HG02763 (cell line): ENCODE data around the gene LANCL2.
"Not testable (repeated sequence)": the region's sequence is repeated elsewhere in the genome, so short reads cannot be mapped to it uniquely, and the experiment has no call there.

Experiments used
- ATAC-seq: cut with Tn5 transposase; IDR thresholded peaks from one replicate; pipeline ENCODE4 v1.9.1; 2021; ENCODE audit warnings: mild to moderate bottlenecking, moderate library complexity; ENCODE audit not compliant: unreplicated experiment

The LANCL2 gene

GRCh38 chr7:55400191-55400590 is 35.1 kb downstream of the LANCL2 start:
- ATAC-seq = no peak

DNA sequence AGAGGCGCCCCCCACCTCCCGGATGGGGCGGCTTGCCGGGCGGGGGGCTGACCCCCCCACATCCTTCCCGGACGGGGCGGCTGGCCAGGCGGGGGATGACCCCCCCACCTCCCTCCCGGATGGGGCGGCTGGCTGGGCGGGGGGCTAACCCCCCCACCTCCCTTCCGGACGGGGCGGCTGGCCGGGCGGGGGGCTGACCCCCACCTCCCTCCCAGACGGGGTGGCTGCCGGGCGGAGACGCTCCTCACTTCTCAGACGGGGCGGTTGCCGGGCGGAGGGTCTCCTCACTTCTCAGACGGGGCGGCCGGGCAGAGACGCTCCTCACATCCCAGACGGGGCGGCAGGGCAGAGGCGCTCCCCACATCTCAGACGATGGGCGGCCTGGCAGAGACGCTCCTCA is 37.4 kb downstream of the LANCL2 start:
- not testable (repeated sequence) for ATAC-seq

- ATAC-seq = no peak
These were observed 40.9 kb downstream of the LANCL2 start for GRCh38 chr7:55405856-55406541.

DNA sequence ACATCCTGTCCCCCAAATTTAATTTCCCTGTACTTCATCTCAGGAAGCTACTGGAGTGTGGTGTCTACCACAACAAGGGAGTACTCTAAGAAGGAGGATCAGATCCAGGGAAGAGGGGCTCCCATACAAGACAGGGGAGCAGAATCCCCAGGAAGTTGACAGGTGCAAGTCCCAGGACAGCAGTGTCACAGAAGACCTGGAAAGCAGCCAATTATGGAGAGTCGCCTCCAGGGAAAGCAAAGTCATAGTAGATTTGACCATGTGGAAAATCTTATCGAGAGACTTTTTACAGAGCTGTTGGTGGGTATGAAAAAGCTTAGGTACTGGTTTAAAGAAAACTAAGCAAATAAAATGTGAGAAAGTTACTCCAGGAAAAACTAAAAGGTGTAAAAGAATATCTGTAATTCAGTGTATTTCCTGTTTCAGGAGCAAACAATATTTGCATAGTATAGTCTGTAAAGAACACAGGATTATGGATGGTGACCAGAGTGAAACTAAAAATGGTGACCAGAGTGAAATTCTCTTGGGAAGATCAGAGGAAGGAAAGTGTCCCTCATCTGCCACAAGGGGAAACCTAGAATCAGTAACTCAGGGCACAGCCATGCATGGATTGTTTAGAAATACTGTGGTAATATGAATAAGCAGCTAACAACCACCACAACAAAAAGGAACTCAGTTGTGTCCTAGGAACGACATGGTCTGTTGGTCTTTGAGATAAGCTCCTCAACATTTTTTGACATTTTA is 44.5 kb downstream of the LANCL2 start:
- no peak for ATAC-seq

DNA sequence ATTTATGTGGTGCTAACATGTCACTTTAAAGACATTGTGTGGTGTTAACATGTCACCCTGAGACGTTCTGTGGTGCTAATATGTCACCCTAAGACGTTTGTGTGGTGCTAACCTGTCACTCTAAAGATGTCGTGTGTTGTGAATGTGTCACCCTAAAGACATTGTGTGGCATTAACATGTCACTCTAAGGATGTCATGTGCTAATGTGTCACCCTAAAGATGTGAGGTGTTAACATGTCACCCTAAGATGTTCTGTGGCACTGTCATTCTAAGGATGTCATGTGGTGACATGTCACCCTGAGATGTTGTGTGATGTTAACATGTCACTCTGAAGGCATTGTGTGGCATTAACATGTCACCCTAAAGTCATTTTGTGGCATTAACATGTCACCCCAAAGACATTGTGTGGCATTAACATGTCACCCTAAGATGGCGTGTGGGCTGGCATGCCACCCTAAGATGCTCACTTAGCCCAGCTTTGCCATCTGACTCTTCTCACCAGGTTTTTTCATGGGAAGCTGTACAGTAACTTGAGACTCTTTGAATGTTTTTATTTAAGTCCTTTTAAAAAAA is 45.6 kb downstream of the LANCL2 start:
- no peak for ATAC-seq

DNA sequence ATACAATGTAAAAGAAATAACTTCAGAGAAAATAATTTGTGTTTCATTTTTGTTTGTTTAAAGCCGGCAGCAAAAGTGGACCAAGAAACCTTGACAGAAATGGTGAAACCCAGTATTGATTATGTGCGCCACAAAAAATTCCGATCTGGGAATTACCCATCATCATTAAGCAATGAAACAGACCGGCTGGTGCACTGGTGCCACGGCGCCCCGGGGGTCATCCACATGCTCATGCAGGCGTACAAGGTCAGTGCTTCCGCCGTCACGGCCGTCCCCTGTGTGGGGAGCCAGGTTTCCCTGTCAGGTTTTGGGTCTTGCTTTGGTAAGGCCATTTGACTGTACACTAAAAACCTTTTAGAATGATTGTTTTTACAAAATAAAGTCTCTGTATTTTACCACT is 46.7 kb downstream of the LANCL2 start:
- no peak for ATAC-seq

- ATAC-seq = no peak
These were observed 48.3 kb downstream of the LANCL2 start for GRCh38 chr7:55413442-55413841.

DNA sequence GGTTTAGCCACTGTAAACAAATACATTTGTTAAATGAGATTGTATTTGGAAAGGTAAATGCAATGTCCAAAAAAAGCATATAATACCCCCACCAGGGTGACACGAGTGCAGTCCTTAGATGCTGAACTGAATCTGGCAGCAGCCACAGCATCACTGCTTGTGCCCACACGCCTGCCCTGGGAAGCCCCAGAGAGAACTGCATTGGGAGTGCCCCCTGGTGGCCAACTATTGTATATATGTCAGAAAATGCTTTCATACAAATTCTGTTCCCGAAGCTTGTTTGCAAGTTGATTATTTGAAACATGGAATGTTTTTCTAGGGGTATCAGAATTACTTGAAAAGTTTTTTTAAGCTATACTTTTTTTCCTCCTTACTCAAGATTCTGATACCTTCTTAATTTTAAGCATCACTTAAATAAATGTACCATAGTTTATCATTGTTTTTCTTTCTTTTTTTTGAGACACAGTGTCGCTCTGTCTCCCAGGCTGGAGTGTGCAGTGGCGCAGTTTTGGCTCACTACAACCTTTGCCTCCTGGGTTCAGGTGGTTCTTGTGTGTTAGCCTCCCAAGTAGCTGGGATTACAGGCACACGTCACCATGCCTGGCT is 50.1 kb downstream of the LANCL2 start:
- ATAC-seq = peak; percentile 85

DNA sequence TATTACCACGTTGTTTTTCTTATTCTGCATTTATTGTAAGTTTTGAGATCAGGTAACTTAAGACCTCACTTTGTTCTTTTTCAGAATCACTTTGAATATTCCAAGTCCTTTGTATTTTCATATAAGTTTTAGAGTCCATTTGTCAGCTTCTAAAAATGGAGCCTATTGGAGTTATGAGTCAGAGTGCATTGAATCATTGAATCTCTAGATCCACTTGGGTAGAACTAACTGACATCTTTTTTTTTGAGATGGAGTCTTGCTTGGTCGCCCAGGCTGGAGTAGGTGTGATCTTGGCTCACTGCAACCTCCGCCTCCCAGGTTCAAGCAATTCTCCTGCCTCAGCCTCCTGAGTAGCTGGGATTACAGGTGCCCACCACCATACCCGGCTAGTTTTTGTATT is 52.3 kb downstream of the LANCL2 start:
- ATAC-seq = not testable (repeated sequence)

- ATAC-seq = no peak
These were observed 55.4 kb downstream of the LANCL2 start for GRCh38 chr7:55420530-55420929.

- ATAC-seq = no peak
These were observed 58.2 kb downstream of the LANCL2 start for GRCh38 chr7:55423277-55423711.

DNA sequence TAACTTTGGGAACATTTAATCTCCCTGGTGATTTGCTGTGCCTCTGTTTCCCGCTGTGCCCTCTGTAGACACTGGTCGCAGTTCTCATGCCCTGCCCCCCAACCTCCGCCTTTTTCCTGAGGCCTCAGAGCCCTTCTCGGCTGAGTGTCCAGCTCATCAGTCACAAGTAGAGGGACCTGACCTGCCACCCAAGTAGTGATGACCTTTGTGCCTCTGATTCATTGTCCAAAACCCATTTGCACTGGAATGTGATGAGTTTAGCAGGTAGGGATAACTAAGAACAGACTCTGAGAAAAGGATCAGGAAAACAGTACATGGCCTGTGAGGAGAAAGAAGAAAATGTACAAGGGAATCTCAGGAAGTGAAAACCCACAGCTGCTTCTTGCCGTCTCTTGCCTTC is 58.8 kb downstream of the LANCL2 start:
- ATAC-seq = no peak

DNA sequence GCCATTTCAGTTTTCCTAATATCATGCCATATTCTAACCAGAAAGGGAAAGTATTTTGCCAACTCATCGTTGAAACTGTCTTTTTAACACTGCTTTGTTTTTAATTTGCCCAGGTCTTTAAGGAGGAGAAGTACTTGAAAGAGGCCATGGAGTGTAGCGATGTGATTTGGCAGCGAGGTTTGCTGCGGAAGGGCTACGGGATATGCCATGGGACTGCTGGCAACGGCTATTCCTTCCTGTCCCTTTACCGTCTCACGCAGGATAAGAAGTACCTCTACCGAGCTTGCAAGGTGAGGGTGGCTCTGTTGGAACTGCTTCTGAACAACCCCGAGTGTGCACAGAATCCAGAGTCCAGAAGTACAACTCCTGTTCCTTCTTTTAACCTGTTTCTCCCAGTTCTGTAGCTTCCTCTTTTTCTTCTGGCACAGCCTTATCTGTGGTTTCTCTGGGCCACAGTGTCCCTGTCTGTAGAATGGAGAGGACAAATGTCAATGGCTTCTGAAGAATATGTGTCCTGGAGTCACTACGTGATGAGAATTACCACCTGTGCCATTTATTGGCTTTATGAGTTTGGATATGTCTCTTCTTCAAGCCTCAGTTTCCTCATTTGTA is 60.1 kb downstream of the LANCL2 start:
- ATAC-seq = no peak

- ATAC-seq = no peak
These were observed 61.5 kb downstream of the LANCL2 start for GRCh38 chr7:55426676-55427075.

DNA sequence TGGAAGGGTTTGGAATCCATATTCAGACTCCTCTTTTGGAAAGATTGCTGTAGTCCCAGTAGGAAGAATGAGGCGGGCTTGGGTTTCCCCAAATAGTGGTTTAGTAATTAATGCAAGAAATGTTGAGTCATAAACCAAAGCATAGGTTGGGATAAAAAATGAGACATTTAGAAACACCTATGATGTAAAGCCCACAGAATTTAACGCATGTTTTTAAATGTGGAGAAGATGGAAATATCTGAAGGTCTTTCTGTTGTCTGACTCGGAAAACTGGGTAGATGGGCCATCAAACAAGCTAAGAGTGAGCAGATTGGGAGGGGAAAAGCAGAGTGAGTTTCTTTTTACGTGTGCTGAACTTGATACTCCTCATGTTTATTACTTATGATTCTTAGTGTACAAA is 62.2 kb downstream of the LANCL2 start:
- no peak for ATAC-seq

- ATAC-seq = no peak
These were observed 62.7 kb downstream of the LANCL2 start for GRCh38 chr7:55427800-55428199.

DNA sequence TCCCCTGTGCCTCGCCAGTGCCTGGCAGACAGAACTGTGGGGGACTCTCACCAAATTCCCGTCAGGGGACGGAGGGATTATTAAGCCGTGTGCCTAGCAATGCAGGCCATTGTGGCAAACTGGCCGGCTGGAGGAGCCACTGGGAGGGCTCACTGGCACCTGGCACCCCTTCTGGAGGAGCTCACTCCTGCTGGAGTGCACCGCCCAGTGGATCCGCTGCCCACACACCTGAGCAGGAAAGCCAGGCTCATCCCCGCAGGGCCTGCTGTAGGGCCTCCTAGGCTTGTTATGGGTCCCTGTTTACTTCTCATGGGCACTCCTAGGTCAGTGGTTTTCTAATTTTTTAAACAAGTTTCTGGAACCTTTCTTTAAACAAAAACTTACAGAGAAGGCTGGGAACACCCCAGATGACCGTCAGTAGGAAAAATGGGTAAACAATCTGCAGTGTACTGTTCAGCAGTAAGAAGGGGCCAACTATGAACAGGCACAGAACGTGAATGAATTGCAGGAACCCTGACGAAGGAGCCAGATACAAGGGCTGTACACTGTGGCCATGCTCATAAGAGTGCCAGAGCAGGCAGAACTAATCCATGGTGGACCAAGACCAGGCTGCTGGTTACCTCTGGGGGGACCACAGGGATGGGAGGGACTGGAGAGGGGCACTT is 64.8 kb downstream of the LANCL2 start:
- no peak for ATAC-seq

DNA sequence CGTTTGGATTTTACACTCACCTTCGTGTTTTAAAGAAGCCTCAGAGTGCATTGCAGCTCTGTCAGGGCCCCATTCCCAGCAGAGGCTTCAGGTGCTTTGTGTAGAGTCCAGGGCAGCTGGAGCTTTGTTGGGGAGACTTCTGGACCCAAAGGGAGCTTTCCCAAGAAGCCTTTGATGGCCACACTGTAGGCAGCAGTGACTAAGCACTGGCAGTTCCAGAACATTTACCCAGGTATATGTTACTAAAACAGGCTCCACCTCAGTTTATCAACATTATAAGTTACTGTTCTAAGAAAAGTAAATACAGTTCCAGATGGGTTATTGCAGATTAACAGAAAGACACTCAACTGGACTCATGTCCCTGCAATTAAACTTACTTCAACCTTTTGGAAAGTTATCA is 66.8 kb downstream of the LANCL2 start:
- ATAC-seq = no peak

- ATAC-seq = no peak
These were observed 67.4 kb downstream of the LANCL2 start for GRCh38 chr7:55432506-55432905.

DNA sequence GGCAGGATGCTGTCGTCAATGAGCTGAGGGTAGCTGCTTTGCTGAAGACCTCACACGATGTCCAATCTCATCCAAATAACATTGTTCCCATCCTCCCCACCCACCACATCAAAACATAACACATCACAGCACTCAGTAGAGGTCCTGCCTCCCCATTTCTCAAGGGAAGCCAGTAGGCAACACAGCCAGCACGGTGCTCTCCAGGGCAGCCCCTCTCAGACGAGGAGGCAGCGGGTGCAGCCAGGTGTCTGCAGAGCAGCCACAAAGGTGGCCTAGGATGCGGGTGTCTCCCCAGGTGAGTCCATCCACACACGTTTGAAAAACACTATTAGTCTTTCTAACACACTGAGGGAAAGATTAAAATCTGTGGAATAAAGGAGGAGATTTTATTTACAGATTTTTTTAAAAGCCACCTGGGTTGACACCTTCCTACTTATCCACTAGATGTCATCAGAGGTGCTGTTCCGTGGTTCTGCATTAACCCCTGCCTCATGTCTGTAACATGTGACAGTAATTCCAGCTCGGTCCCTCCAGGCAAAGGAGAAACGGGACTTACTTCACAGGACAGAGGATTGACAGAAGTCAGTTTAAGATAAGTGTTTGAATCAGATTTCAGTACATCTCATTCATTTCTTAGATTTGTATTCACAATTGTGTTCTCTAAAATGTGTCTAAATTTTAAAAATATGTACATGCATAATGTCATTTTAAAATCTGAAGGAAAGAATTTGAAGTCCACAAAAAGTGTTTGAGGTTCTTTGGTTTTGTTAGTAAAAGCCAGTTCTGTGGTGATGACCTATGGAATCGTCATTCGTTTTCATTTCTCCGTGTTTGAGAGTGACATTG is 68.0 kb downstream of the LANCL2 start:
- ATAC-seq = no peak
